HuH-7.5 (cell line): ENCODE measurements around the gene KISS1.
"Not testable (repeated sequence)": the region's sequence is repeated elsewhere in the genome, so short reads cannot be mapped to it uniquely, and the experiment has no call there.

Experiments used
- DNase-seq: peaks from one replicate; pipeline ENCODE4 v3.0.0; 2011; ENCODE audit warnings: low spot score

KISS1 gene

GRCh38 chr1:204196068-204196795, at the start of gene KISS1:
KISS1 (minus strand) TSS chr1:204196491; CDS start chr1:204192876, 3,615 bp downstream.
- no peak for DNase-seq

- DNase-seq: no peak
These were observed 46.6 kb upstream of the KISS1 start for GRCh38 chr1:204242920-204243319.

- DNase-seq: no peak
These were observed 45.6 kb upstream of the KISS1 start for GRCh38 chr1:204241914-204242313.

- no peak for DNase-seq
These were observed 44.8 kb upstream of the KISS1 start for GRCh38 chr1:204241050-204241449.

GRCh38 chr1:204240233-204240632, 43.9 kb upstream of the KISS1 start:
- no peak for DNase-seq

GRCh38 chr1:204239401-204239800, 43.1 kb upstream of the KISS1 start:
- DNase-seq: not testable (repeated sequence)

GRCh38 chr1:204238520-204238919, 42.2 kb upstream of the KISS1 start:
- DNase-seq: not testable (repeated sequence)

GRCh38 chr1:204237515-204237914, 41.2 kb upstream of the KISS1 start:
- not testable (repeated sequence) for DNase-seq

- DNase-seq: no peak
These were observed 36.2 kb upstream of the KISS1 start for GRCh38 chr1:204232526-204232925.

GRCh38 chr1:204230211-204230610, 33.9 kb upstream of the KISS1 start:
- no peak for DNase-seq

GRCh38 chr1:204228896-204229295, 32.6 kb upstream of the KISS1 start:
- DNase-seq: no peak

GRCh38 chr1:204227996-204228785, 31.9 kb upstream of the KISS1 start:
- DNase-seq: no peak

GRCh38 chr1:204227351-204227750, 31.1 kb upstream of the KISS1 start:
- no peak for DNase-seq

- no peak for DNase-seq
These were observed 29.8 kb upstream of the KISS1 start for GRCh38 chr1:204225841-204226735.

GRCh38 chr1:204224655-204225054, 28.4 kb upstream of the KISS1 start:
- DNase-seq: no peak

- no peak for DNase-seq
These were observed 27.0 kb upstream of the KISS1 start for GRCh38 chr1:204223129-204223860.

- no peak for DNase-seq
These were observed 26.4 kb upstream of the KISS1 start for GRCh38 chr1:204222764-204223055.

GRCh38 chr1:204222006-204222763, 25.9 kb upstream of the KISS1 start:
- DNase-seq: no peak

- DNase-seq: no peak
These were observed 25.0 kb upstream of the KISS1 start for GRCh38 chr1:204221271-204221670.

GRCh38 chr1:204219971-204220616, 23.8 kb upstream of the KISS1 start:
- no peak for DNase-seq

- no peak for DNase-seq
These were observed 22.3 kb upstream of the KISS1 start for GRCh38 chr1:204218552-204218951.
